Sigmoid colon (tissue), 7 donors: ENCODE data around the gene DENND1B. TPM values are rescaled to one million over a fixed set of nuclear protein-coding genes. Genes with fewer than 3 reads are reported as not detected.

ENCODE experiments used
- DNase-seq: peaks from one replicate; pipeline ENCODE4 v3.0.0-alpha.2; 2019
- H3K27ac ChIP-seq, 4 donors: fragments of 200-600 bp; sonication (generic); one replicate each; pipeline ENCODE4 v1.5.1; 2016 to 2019; ENCODE audit warnings: mild to moderate bottlenecking in 1 of 4
- H3K27me3 ChIP-seq, 3 donors: fragments of 200-600 bp; sonication (generic); one replicate each; pipeline ENCODE4 v1.5.1; 2019; ENCODE audit warnings: mild to moderate bottlenecking in 1 of 3
- H3K36me3 ChIP-seq, 4 donors: fragments of 200-600 bp; sonication (generic); one replicate each; pipeline ENCODE4 v1.5.1; 2016 to 2019
- H3K4me1 ChIP-seq, 4 donors: fragments of 200-600 bp; sonication (generic); one replicate each; pipeline ENCODE4 v1.5.1; 2017 to 2019
- H3K4me3 ChIP-seq, 4 donors: fragments of 200-600 bp; sonication (generic); one replicate each; pipeline ENCODE4 v1.5.1; 2017 to 2019; ENCODE audit warnings: mild to moderate bottlenecking in 2 of 4, moderate library complexity in 1 of 4
- H3K9me3 ChIP-seq, 4 donors: fragments of 200-600 bp in 3 of 4; sonication (generic) in 3 of 4; one replicate each; pipeline versions ENCODE4 v1.5.1 to v1.6.1; 2013 to 2019
- CTCF ChIP-seq, 4 experiments: fragments of 450-650 bp in 3 of 4; fragments of 200-600 bp in 1 of 4; IDR thresholded peaks; one replicate each; pipeline ENCODE4 v1.5.1; 2016 to 2019; ENCODE audit warnings: antibody characterized with exemption in 4 of 4, mild to moderate bottlenecking in 3 of 4, moderate library complexity in 2 of 4
- EP300 ChIP-seq, 4 donors: sonication (generic); formaldehyde crosslinking; IDR thresholded peaks; one replicate each; pipeline ENCODE4 v1.6.1; 2017; ENCODE audit warnings: antibody characterized with exemption in 4 of 4
- POLR2A ChIP-seq, 2 donors: fragments of 450-650 bp; IDR thresholded peaks; one replicate each; pipeline ENCODE4 v1.6.1; 2016; ENCODE audit warnings: antibody characterized with exemption in 2 of 2, mild to moderate bottlenecking in 2 of 2, moderate library complexity in 2 of 2
- POLR2AphosphoS5 ChIP-seq, 4 donors: sonication (generic); formaldehyde crosslinking; IDR thresholded peaks; one replicate each; pipeline ENCODE4 v1.6.1; 2017; ENCODE audit warnings: antibody characterized with exemption in 4 of 4
- WGBS, 2 donors: extraction: QIAGEN DNeasy Blood & Tissue Kit; methylation state at CpG; one replicate each; pipeline ENCODE4 v1.1.7; 2013; 5-methylcytosine and 5-hydroxymethylcytosine counted together
- intact Hi-C: fragments of 100-400 bp; cut with DNase I; formaldehyde crosslinking; loops from one replicate; pipeline ENCODE4 v1.15.1; 2023
- polyA plus RNA-seq, 3 donors: library from polyadenylated mRNA; stranded (reverse); fragments of 200-250 nt; gene quantifications; one replicate each; pipeline ENCODE4 v1.2.3, GENCODE V29; 2013
- total RNA-seq, 4 donors: library from RNA; depleted of rRNA; stranded (reverse); fragments of >200 nt; gene quantifications; one replicate each; pipeline ENCODE4 v1.1.0, GENCODE V29; 2016
- donor health status: healthy with polysubstance abuse.
- donor health status: Bipolar disorder and iron deficiency.
- donor health status: healthy.

DENND1B gene
- total and polyA plus RNA-seq, 7 donors = 6.6 to 16.8 (median 9.5) TPM

GRCh38 chr1:197469620-197470210, 305.6 kb downstream of the DENND1B start:
- intact Hi-C loops = no loop called here
- no peaks in the 10 kb centered on the region for H3K4me1 ChIP-seq
- WGBS, 2 donors = 33 to 47% methylated on average over 7 of the region's 7 CpGs
- H3K9me3 ChIP-seq = no peaks in the 10 kb centered on the region
- H3K27me3 ChIP-seq = no peaks in the 10 kb centered on the region
- H3K36me3 ChIP-seq = no peaks in the 10 kb centered on the region
- H3K27ac ChIP-seq = no peak overlapping the region
- H3K4me3 ChIP-seq = no peak overlapping the region
- DNase-seq = no peak
- TF ChIP-seq EP300 (IDR thresholded peaks at IDR 0.05) (no peak), POLR2AphosphoS5 (IDR thresholded peaks at IDR 0.05) (no peak), POLR2A (IDR thresholded peaks at IDR 0.05) (no peak), CTCF (IDR thresholded peaks at IDR 0.05) (no peak)

DNA sequence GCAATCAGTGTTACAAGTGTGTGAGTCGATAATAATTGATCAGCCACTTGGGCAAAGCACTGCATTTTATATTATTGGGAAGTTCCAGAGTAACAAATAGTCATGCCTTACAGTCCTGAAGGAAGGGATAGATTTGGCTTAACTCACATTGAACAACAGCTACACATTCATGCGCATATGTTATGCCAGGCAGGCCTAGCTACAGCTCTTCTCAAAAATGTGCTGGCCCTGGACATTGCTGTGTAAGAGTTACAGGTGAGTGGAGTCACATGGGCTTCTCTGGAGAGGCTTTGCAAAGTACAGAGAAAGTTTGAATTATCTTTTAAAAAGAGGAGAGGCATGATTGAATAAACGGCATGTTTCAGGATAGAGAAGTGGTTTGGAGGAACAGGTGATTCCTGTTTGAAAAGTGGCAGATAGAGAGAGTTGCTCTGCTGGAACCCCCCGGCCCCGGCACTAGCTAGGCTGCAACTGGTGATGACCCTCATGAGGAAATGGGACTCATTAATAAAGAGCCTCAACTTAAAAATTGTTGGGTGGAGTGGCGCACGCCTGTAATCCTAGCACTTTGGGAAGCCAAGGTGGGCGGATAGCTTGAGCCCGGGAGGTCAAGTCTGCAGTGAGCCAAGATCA, 306.6 kb downstream of the DENND1B start:
- H3K27ac ChIP-seq = no peak overlapping the region
- no peak for DNase-seq
- WGBS, 2 donors = 76 to 89% methylated on average over 9 of the region's 9 CpGs
- no peaks in the 10 kb centered on the region for H3K27me3 ChIP-seq
- no peaks in the 10 kb centered on the region for H3K36me3 ChIP-seq
- no peak overlapping the region for H3K4me3 ChIP-seq
- intact Hi-C loops = no loop called here
- peaks cover 0 to 6% (median 0%) of the 10 kb centered on the region in 4 donors for H3K4me1 ChIP-seq
- no peak for TF ChIP-seq EP300 (IDR thresholded peaks at IDR 0.05)
- TF ChIP-seq POLR2AphosphoS5 (IDR thresholded peaks at IDR 0.05) = no peak
- TF ChIP-seq CTCF (IDR thresholded peaks at IDR 0.05) = no peak
- no peak for TF ChIP-seq POLR2A (IDR thresholded peaks at IDR 0.05)
- no peaks in the 10 kb centered on the region for H3K9me3 ChIP-seq

- H3K9me3 ChIP-seq = no peaks in the 10 kb centered on the region
- H3K4me3 ChIP-seq = no peak overlapping the region
- WGBS, 2 donors = 53 to 92% methylated on average over 1 of the region's 1 CpG
- no peak for DNase-seq
- H3K4me1 ChIP-seq = peaks cover 0 to 6% (median 0%) of the 10 kb centered on the region in 4 donors
- H3K27me3 ChIP-seq = no peaks in the 10 kb centered on the region
- TF ChIP-seq CTCF (IDR thresholded peaks at IDR 0.05) (no peak), POLR2A (IDR thresholded peaks at IDR 0.05) (no peak), EP300 (IDR thresholded peaks at IDR 0.05) (no peak), POLR2AphosphoS5 (IDR thresholded peaks at IDR 0.05) (no peak)
- H3K36me3 ChIP-seq = no peaks in the 10 kb centered on the region
- H3K27ac ChIP-seq = no peak overlapping the region
- intact Hi-C loops = no loop called here
Observed at GRCh38 chr1:197467881-197468280, 307.4 kb downstream of the DENND1B start.

- H3K36me3 ChIP-seq = no peaks in the 10 kb centered on the region
- H3K27me3 ChIP-seq = no peaks in the 10 kb centered on the region
- WGBS, 2 donors = 62 to 73% methylated on average over 3 of the region's 3 CpGs
- H3K4me3 ChIP-seq = no peak overlapping the region
- no peak for TF ChIP-seq POLR2AphosphoS5 (IDR thresholded peaks at IDR 0.05)
- TF ChIP-seq CTCF (IDR thresholded peaks at IDR 0.05) = no peak
- TF ChIP-seq POLR2A (IDR thresholded peaks at IDR 0.05) = no peak
- TF ChIP-seq EP300 (IDR thresholded peaks at IDR 0.05) = no peak
- H3K4me1 ChIP-seq = peaks cover 0 to 6% (median 0%) of the 10 kb centered on the region in 4 donors
- H3K27ac ChIP-seq = no peak overlapping the region
- no peaks in the 10 kb centered on the region for H3K9me3 ChIP-seq
- DNase-seq = no peak
- intact Hi-C loops = no loop called here
Observed at GRCh38 chr1:197466813-197467212, 308.5 kb downstream of the DENND1B start.
